Mesothelial cell of epicardium (in vitro differentiated cells): ENCODE measurements around the gene TMEM37. TPM values are rescaled to one million over a fixed set of nuclear protein-coding genes. Genes with fewer than 3 reads are reported as not detected.

ENCODE experiments used
- DNase-seq, 2 experiments: peaks; one replicate each; pipeline ENCODE4 v3.0.0; 2021; ENCODE audit warnings: low spot score in 2 of 2; ENCODE audit not compliant: unreplicated experiment in 2 of 2
- H3K27ac Mint-ChIP-seq: 2 replicates; pipeline ENCODE4 v1.8.0; 2021; ENCODE audit warnings: mixed read lengths
- H3K27me3 Mint-ChIP-seq: 2 replicates; pipeline ENCODE4 v1.8.0; 2021; ENCODE audit warnings: low read depth, mixed read lengths
- H3K36me3 Mint-ChIP-seq: 2 replicates; pipeline ENCODE4 v1.8.0; 2021; ENCODE audit warnings: mixed read lengths
- H3K4me1 Mint-ChIP-seq: 2 replicates; pipeline ENCODE4 v1.8.0; 2021; ENCODE audit warnings: mixed read lengths
- H3K4me3 Mint-ChIP-seq: 2 replicates; pipeline ENCODE4 v1.8.0; 2021; ENCODE audit warnings: mild to moderate bottlenecking, moderate library complexity, mixed read lengths
- H3K9me3 Mint-ChIP-seq: 2 replicates; pipeline ENCODE4 v1.8.0; 2021; ENCODE audit warnings: mixed read lengths
- total RNA-seq: library from RNA; stranded (reverse); gene quantifications from 3 replicates; pipeline ENCODE4 v1.2.1, GENCODE V29; 2021
- TF ChIP-seq, protein P1 (sequence below): fragments of 200-600 bp; sonication (generic); IDR thresholded peaks from one replicate; pipeline ENCODE4 v1.5.0; 2021; ENCODE audit warnings: antibody characterized with exemption; ENCODE audit not compliant: unreplicated experiment

The TMEM37 gene
- total RNA-seq, 1 donor from 2014 or later, result 11.9 TPM

DNA sequence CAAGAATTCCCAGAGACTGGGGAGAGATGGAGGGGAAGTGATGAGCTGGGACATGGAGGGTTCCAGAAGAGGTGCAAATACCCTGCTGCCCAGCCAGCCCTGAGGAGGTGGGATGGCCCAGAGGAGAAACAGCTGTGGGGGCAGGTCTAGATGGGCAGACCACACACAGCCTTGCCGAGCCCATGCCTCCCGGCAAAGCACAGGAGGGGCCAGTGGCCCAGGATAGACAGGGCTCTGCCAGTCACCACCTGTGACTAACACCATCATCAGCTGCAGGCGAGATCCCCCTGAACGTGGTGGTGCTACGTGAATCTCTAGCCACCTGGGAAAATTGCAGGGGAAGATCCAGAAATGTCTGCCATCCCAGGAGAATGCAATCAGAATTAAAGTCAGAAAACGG, 53.2 kb downstream of the TMEM37 start:
- TF ChIP-seq, protein P1, sequence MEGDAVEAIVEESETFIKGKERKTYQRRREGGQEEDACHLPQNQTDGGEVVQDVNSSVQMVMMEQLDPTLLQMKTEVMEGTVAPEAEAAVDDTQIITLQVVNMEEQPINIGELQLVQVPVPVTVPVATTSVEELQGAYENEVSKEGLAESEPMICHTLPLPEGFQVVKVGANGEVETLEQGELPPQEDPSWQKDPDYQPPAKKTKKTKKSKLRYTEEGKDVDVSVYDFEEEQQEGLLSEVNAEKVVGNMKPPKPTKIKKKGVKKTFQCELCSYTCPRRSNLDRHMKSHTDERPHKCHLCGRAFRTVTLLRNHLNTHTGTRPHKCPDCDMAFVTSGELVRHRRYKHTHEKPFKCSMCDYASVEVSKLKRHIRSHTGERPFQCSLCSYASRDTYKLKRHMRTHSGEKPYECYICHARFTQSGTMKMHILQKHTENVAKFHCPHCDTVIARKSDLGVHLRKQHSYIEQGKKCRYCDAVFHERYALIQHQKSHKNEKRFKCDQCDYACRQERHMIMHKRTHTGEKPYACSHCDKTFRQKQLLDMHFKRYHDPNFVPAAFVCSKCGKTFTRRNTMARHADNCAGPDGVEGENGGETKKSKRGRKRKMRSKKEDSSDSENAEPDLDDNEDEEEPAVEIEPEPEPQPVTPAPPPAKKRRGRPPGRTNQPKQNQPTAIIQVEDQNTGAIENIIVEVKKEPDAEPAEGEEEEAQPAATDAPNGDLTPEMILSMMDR, result no peak
- no peak for DNase-seq
- peaks cover 36% of the 10 kb centered on the region for H3K4me1 Mint-ChIP-seq
- no peak overlapping the region for H3K4me3 Mint-ChIP-seq
- no peaks in the 10 kb centered on the region for H3K36me3 Mint-ChIP-seq
- H3K9me3 Mint-ChIP-seq, result no peaks in the 10 kb centered on the region
- no peaks in the 10 kb centered on the region for H3K27me3 Mint-ChIP-seq
- H3K27ac Mint-ChIP-seq, result no peak overlapping the region

DNA sequence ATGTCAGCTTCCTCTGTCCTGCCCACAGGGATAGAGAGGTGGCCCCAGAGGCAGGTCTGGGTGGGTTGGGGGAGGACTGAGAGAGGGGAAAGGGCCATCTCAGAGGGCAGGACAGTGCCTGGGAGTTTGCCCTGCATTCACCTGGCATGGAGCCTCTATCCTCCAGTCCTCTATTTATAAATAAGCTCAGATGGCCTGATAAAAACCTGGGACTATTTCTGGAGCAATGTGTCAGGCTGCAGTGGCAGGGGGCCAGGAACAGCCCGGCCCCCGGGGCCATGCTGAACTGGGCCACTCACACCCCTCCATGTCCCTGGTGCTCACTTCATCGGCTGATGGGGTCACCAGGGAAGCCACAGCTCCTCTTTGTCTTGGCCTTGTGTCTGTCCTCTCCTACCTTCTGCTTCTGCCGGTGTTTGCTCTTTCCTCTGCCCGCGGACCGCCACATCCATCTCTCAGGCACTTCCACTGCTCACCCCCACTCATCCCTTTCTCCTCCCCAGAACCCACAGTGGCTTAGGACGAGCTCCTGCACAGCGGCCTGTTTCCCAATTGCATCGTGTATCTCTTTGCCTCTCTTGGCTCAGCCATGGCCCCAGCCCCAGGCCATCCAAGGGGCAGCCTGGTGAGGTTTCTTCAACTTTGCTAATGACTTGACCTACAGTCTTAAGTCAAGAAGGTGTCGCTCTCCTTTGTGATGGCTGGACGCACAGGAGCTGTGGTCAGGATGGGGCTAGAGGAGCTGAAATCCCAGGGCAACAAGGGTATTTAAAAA, 53.9 kb downstream of the TMEM37 start:
- H3K9me3 Mint-ChIP-seq, result no peaks in the 10 kb centered on the region
- H3K27me3 Mint-ChIP-seq, result no peaks in the 10 kb centered on the region
- H3K27ac Mint-ChIP-seq, result peak overlapping the region; percentile 52
- TF ChIP-seq, protein P1, result no peak
- H3K4me1 Mint-ChIP-seq, result peaks cover 36% of the 10 kb centered on the region
- DNase-seq, result no peak
- no peak overlapping the region for H3K4me3 Mint-ChIP-seq
- H3K36me3 Mint-ChIP-seq, result no peaks in the 10 kb centered on the region

DNA sequence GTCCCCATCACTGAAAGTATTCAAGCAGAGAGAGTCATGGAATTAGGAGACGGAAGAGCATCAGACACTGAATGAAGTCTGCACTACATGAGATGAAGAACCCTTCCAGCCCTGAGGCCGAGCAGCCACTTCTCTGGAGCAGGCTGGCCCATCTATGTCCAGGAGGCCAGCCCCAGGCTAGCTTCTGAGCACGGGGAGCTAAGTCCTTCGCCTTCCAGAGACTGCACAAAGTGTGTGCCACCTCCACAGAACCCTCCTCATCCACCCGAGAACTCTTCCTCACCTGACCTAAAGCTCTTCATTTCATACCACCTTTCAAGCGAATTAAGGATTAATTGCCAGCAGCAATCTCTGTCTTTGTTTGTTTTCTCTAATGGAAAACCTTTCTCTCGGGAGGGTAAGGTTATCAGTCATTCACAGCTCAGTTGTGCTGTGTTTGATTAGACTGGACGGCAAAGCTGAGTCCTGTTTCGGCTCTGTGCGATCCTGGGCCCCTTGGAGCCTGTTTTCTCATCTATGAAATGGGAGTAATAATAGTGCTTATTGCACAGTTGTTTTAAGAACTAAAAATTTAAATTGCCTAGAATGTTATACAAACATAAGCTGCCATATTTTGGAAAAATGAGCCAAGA, 54.7 kb downstream of the TMEM37 start:
- Mint-ChIP-seq H3K9me3 (no peaks in the 10 kb centered on the region), H3K27ac (no peak overlapping the region), H3K4me3 (no peak overlapping the region), H3K4me1 (peaks cover 39% of the 10 kb centered on the region), H3K27me3 (no peaks in the 10 kb centered on the region), H3K36me3 (no peaks in the 10 kb centered on the region)
- DNase-seq, result no peak
- TF ChIP-seq, protein P1, result no peak

DNA sequence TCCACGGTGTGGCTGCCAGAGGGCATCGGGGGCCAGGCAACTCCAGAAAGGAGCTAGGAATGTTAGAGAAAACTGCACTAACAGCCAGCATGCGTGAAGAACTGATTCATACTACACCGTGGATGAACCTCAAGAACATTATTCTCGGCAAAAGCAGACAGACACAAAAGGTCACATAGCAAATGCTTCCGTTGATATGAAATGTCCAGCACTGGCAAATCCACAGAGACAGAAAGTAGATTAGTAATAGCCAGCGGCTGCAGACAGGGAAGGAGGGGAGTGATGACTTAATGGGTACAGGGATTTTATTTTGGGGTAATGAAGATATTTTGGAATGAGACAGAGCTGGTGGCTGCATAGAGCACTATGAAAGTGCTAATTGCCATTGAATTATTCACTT, 55.2 kb downstream of the TMEM37 start:
- Mint-ChIP-seq H3K4me1 (peaks cover 42% of the 10 kb centered on the region), H3K27ac (no peak overlapping the region), H3K36me3 (no peaks in the 10 kb centered on the region), H3K27me3 (no peaks in the 10 kb centered on the region), H3K4me3 (no peak overlapping the region), H3K9me3 (no peaks in the 10 kb centered on the region)
- no peak for DNase-seq
- TF ChIP-seq, protein P1, result no peak

DNA sequence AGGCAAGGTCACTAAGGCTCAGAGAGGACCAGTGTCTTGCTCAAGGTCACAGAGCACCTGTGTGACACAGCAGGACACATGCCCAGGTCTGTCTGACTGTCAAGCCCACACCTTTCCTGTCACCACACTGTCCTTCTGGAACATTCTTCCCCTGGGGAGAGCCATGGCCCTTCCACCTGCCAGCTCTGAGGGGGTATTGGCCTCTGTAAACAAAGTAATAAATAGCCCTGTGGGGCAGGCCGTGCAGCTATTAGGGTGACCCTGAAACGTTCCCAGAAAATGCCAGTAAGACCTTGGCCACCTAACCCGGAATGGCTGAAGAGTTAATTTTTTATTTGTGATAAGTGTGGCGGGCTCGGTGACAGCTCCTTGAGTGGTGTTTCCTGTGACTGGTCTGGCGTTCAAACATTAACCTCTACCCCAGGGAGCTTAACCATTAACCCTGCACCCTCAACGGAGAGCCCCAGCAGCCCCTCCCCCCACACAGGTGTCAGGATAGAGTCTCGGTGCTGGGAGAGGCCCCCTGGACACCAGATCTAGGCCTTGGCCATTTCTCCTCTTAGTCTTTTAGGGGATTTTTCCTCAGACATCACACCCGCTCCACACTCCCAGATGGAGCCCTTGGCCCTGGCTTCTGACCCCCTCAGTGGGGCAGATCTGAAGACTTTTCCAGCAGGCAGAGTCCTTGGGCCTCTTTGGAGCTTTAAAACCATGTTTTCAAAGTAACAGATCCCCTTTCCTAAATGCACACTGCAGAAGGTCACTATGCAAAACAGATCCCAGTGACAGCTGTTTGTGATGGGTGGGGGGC, 56.0 kb downstream of the TMEM37 start:
- H3K36me3 Mint-ChIP-seq, result no peaks in the 10 kb centered on the region
- H3K27me3 Mint-ChIP-seq, result no peaks in the 10 kb centered on the region
- no peak for DNase-seq
- no peaks in the 10 kb centered on the region for H3K9me3 Mint-ChIP-seq
- no peak overlapping the region for H3K4me3 Mint-ChIP-seq
- no peak overlapping the region for H3K27ac Mint-ChIP-seq
- H3K4me1 Mint-ChIP-seq, result peaks cover 47% of the 10 kb centered on the region
- TF ChIP-seq, protein P1, result no peak

Other genes with a start within 250 kb of the TMEM37 start
- gene STEAP3, start 208.0 kb upstream of the TMEM37 start, total RNA-seq, result 0.89 to 0.94 TPM (median 0.93 TPM) in 3 replicates
- gene C2orf76, start 65.0 kb upstream of the TMEM37 start, total RNA-seq, result 8.4 to 12.2 TPM (median 9.2 TPM) in 3 replicates
- 38.9 to 44.9 TPM (median 43.3 TPM) in 3 replicates for gene DBI, start 64.9 kb upstream of the TMEM37 start, total RNA-seq
- 0.97 to 1.3 TPM (median 1.2 TPM) in 3 replicates for gene SCTR, start 92.6 kb downstream of the TMEM37 start, total RNA-seq
- gene CFAP221, start 112.6 kb downstream of the TMEM37 start, total RNA-seq, result 3.5 to 4.6 TPM (median 4.5 TPM) in 3 replicates
- 15.2 to 15.8 TPM (median 15.7 TPM) in 3 replicates for gene TMEM177, start 247.3 kb downstream of the TMEM37 start, total RNA-seq